Activated gamma-delta T cell treated with anti-CD3 and anti-CD28 coated beads, Interleukin-2, amount 50 U/mL, for 16 hours (primary cell): ENCODE results near the gene SEL1L.
A peak's percentile ranks its signal among the peaks of the same experiment; 100 is the strongest.
"Not testable (repeated sequence)": the region's sequence is repeated elsewhere in the genome, so short reads cannot be mapped to it uniquely, and the experiment has no call there.

Experiments
- DNase-seq: peaks from one replicate; pipeline ENCODE4 v3.0.0-alpha.2; 2020; ENCODE audit warnings: low read depth

Gene SEL1L

DNA sequence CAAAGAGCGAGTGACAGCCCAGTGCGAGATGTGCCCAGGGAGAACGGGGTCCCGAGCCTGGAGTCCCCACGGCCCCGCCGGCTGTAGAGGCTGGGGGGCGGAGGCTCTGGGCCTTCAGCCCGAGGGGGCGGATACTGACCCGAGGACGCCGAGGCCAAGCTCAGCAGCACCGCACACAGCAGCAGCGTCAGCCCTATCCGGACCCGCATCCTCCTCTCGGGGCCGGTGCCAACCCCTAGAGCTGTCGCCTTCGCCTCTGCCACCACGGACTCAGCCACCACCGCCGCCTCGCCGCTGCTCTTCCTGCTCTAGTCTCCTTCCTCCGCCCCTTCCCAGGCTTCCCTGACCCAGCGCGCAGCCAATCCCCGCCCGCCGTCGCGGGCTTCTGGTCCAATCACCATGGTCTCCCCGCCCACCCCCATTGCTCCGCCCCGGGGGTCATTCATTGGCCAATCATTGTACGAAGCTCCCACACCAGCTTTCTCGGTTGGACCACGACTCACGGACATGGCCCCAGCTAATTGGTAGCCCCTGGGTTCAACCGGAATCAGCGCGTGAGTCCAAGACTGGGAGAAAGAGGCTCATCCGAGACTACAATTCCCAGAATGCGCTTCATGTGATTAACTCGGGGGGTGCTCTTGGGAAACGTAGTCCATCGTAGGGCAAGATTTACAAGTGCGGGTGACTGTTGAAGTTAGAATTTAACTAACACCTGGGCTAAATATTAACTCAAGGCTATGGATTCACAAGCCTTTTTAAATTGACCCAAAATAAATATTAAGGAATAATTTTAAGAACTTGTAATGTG lies at the start of gene SEL1L:
SEL1L (minus strand) TSS at position 318 of the 808 bp plus-strand sequence; CDS start at position 209, 109 bp downstream.
- DNase-seq = peak; percentile 100

DNA sequence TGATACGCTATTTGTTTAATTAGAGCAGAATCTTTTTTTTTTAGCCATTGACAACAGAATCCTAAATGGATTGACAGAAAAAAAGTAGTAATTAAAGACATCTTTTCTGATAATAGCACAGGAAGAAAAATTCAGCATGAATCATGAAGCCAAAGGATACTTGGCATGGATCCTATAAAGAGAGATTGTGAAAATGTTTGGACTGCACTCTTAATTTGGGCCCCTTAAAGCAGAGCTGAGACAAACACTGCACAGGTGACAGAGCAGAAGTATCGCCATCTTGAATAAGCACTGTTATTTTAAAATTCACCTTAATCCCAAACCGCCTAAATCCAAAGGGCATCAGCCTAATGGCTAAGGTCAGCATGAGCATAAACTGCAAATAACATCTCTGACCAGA lies 48.8 kb upstream of the SEL1L start:
- no peak for DNase-seq

DNA sequence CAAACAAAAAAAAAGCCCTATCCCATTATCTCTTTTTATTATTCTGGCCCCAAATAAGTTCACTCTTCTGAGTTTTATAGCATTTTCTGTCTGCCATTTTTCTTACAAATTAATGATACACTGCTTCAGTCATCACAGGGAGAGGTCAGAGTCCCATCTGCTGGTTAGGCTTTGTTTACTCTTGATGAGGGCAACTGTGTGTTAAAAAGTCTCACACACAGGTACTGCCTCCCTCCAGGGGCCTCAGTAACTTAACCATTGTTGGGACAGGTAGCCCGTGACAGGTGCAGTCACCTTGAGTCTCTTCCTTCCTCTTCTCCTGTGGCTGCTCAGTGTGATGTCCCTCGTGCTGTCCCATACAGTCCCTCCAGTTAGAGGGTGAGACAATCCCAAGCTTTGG lies 45.5 kb upstream of the SEL1L start:
- no peak for DNase-seq

DNA sequence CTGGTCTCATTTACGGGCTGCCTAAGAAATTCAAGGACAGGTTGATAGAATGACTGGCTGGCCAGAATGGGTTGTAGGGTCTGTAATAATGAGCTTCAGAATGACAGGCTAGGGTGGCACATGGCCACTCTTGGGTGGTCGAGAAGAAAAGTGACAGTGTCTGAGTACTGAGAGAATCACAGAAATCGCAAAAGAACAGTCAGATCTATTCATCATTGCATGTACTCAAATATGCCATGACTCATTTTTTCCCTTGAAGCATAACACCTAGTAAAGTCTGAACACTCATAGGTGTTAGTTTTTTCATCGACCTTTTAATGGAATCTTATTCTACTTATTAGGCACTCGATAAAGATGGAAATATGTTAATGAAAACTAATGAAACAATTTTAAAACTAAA lies 37.8 kb upstream of the SEL1L start:
- DNase-seq = no peak

DNA sequence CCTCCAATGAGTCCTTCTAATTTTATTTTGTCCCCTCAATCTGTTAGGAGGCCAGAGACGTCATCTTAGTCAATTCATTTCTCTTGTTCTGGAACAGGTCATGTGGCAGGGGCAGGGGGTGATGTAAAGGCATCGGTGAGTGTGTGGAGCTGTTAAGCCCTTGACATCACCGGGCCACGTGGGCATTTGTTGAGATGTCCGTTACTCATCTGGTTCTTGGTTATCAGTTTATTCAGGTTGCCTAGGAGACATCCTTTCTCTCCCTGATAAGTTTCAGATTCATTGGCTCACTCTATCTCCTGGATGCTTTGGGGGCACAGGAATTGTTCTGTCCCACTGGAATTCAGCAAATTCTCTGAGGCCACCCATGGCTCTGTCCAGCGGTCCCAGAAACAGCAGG lies 33.6 kb upstream of the SEL1L start:
- no peak for DNase-seq

DNA sequence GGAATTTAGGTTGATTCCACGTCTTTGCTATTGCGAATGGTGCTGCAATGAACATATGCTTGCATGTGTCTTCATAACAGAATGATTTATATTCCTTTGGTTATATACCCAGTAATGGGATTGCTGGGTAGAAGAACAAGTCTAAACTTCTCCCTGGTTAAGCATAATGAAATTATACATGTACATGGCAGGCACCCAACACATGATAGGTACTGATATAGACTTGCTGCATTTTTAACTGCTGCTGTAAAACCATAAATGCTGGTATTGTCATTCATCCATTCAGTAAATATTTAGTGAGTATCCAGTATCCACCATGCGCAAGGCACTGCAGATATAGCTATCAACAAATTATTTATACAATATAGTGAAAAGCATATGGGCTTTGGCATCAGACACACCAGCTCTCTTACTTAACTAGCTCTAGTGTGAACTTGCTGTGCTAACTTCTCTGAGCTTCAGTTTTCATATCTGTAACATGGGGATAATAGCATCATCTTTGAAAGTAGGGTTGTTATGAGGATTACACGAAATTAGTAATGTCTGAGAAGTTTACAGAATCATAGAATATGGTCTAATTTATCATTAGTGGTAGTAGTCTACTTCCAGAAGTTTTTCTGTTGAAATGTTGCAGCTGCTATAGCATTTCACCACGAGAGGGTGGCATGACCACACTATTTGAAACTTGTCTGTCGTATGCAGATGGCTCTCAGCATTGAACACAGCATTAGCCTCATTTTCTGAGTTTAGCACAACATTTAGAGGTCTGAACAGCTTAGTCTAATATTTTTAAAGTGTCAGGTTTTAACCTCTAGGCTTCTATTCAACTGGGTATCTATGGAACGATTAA lies 32.0 kb upstream of the SEL1L start:
- DNase-seq = no peak

DNA sequence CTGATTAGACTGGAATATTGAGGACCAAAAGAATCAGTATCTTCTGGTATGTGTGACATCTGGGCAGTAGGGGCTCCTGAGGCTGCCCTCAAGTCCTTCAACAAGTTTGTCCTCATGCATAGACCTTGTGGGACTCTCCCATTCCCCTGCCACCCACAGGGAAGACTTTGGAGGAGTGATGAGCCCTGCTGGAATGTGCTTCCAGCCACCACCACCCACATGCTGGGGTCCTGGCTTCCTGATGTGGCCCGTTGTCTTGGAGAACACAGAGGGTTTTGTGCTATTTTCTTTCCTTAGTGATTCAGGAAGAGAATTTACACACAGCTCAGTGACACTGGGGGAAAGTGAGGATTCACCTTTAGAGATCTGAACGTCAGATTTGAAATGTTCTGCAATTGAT lies 29.2 kb upstream of the SEL1L start:
- no peak for DNase-seq

DNA sequence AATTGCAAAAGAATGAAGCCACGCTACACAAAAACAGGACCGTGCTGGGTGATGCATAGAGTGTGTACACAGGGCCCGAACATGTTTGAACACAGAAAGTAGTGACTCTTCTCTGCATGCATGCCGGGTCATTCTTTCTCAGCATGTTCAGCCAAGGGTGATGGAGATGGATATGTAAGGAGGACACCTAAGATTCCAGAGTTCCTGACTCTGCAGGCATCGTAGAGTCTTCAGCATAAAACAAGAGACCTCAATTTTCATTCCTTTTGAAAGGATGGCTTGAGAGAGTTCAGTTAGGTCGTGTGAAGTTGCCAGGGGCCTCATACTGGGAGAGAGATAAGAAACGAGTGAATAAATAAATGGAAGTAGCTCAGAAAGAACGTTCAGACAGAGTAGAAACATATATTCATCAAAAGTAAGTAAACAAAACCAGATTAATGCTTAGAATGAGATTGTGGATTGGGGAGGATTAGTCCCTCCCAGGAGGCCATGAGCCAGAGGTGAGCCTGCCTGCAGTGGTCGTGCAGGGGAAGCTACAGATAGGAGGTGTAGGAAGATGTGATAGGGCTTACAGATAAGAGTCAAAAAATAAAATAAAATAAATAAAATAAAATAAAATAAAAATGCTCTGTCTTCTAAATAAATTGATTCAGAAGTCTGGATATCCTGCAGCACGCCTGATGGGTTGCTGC lies 27.6 kb upstream of the SEL1L start:
- no peak for DNase-seq

DNA sequence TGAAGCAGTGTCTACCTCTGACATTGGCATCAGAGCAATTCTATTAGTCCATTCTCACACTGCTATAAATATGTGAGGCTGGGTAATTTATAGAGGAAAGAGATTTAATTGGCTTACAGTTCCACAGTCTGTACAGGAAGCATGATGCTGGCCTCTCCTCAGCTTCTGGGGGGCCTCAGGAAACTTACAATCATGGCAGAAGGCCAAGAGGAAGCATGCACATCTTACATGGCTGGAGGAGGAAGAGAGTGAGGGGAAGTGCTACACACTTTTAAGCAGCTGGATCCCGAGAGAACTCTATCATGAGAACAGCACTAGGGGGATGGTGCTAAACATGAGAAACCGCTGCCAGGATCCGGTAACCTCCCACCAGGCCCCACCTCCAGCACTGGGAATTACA lies 25.7 kb upstream of the SEL1L start:
- no peak for DNase-seq

DNA sequence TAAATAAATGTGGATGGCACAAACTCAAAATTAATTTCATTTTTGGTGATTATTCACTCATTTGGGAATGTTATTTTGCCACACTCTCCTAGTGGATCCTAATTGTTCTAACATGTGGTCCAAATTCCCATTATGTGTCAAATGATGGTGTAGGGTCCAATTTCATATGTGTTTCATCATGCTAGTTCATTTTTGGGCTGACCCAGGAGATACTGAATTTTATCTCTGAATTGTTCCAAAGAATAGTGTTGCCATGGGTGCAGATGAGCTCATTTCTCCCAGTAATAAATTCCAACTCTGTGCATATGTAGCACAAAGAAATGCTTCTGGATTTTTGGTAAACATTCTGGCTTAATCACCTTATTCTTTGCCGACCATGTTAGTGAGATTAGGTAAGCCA lies 23.5 kb upstream of the SEL1L start:
- DNase-seq = no peak

DNA sequence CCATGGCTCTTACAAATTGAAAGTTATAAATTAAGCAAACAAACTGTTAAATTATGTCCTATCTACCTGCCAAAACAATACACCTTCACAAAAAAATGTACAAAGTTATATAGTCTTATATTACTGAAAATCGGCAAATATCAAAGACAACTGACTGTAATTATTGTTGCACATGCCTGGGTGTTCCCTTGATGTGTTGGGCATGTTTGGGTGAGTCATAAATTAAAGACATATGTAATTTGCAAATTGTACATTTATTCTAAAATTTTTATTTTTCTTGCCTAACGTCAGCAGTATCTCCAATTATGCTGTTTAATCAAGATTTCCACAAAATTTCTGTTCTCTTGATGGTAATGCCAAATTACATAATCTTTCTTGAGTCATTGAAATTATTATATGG lies 22.0 kb upstream of the SEL1L start:
- DNase-seq = no peak

DNA sequence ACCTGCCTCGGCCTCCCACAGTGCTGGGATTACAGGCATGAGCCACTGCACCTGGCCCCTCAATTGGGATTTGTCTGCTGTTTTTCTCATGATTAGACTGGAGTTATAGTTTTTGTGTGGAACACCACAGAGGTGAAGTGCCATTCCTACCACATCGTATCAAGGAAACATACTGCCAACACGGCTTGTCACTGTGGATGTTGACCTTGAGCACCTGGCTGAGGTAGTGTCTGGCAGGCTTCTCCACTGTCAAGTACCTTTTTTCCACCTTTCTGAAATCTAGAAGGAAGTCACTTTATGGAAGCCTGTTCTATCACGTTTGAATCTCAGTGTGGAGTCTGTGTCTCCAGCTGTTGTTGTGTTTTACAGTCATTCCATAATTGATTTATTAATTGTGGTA lies 21.4 kb upstream of the SEL1L start:
- DNase-seq = no peak

DNA sequence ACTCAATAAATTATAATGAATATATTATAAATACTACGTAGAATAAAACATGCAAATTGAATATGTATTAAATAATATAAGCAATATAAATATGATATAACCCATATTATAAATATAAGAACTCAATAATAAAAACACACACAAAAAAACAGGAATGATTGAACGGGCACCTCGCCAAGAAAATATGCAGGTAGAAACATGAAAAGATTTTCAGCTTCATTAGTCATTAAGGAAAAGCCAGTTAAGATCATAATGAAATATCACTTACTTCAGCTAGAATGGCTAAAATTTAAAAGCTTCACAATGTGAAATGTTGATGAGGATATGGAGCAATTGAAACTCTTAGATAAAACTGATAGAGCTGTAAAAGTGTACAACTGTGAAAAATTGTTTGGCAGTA lies 17.8 kb upstream of the SEL1L start:
- DNase-seq = no peak

DNA sequence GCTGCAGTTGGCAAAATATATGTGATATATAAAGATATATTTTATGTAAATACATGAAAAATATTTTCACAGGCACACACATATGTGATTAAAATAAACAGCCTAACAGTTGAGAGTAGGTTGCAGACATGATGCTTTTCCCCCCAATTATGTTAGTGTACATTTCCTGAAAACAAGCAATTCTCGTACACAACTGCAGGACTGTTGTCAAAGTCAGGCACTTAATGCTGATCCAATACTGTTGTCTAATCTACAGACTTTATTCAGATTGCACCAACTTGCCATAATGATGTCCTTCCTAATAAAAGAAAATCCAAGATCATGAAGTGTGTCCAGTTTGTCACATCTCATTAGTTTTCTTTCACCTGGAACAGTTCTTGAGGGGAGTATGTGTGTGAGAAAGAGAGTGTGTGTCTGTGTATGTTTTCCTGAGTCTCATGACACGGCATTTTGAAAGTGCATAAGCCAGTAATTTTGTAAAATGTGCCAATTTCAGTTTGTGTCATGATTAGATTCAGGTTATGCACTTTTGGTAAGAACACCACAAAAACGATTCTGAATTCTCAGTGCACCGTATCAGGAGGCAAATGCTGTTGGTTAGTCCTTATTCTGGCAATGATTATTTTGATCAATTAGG lies 16.5 kb upstream of the SEL1L start:
- DNase-seq = no peak

DNA sequence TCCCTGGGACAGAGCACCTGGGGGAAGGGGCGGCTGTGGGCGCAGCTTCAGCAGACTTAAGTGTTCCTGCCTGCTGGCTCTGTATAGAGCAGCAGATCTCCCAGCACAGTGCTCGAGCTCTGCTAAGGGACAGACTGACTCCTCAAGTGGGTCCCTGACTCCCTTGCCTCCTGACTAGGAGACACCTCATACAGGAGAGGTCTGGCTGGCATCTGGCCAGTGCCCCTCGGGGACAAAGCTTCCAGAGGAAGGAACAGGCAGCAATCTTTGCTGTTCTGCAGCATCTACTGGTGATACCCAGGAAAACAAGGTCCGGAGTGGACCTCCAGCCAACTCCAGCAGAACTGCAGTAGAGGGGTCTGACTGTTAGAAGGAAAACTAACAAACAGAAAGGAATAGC lies 7.6 kb upstream of the SEL1L start:
- not testable (repeated sequence) for DNase-seq

DNA sequence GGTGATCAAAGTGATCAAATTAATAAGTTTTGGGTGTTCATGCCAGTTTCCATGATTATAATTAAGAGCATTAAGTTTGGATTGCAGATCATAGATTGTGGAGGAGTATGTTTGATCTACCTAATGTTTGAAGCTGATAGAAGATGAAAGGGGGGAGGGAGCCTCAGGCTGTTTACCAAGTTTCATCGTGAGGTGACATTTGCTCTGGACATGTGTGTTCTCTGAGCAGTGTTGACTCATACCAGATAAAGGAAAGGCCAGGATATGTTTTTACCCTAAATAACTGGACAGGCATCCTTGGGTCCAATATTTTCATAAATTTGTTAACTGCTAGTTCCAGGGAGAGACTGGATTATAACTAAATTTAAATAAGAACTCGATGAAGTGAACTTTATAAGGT lies 3.5 kb upstream of the SEL1L start:
- no peak for DNase-seq

DNA sequence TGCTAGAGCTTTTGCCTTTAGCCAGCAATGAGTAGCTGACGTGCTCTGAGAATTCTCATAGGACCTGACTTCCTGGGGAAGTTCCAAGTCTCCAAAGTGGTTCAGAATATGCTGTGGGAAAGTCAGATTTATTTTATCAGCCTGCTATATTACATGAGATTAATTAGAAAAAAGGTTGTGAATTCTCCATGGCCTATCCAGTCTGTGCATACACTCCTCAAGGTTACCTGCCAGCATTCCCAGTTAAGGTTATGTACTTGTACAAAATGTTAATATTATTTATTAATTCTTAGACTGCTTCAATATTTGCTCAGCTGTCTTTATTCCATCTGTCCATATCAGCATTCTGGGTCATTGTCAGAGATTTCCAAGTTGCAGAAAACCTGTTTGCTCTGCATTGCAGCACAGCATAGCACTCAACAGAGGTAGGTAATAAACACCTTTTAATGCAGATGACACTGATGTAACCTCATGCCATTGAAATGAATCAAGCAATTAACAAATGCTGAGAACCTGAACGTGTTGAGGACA lies 2.7 kb upstream of the SEL1L start:
- no peak for DNase-seq

DNA sequence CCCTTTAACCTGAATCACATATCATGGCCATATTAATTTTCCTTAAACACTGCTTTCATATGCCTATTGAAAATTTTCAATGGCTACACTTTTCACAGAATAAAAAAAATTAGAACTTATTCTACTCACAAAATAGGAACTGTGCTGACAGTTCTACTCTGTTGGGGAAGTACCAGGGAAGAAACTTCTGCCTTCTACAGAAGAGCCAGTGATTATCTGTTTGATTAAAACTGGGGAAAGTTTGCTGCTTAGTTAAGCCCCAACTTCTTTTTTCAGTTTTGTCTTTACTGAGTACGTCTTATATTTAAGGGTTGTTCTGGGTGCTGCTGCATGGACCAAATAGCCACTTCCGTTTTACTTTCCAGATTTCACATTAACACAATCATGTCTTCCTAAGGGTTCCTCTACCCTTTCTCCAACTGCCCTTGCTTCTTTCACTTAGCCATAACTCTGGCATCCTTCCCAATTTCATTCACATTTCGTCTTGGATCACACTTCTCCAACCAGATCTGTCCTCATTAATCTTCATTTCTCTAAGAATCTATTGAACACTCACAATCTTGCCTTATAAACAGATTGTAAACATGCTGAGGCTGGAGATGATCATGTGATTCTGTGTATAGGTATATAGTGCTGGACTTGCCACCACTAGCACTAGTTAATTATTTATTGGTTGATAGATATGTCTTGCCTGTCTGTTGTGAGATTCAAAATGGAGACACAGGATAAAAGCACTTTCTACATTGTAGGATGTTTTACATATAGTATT lies 1.9 kb upstream of the SEL1L start:
- DNase-seq = no peak

DNA sequence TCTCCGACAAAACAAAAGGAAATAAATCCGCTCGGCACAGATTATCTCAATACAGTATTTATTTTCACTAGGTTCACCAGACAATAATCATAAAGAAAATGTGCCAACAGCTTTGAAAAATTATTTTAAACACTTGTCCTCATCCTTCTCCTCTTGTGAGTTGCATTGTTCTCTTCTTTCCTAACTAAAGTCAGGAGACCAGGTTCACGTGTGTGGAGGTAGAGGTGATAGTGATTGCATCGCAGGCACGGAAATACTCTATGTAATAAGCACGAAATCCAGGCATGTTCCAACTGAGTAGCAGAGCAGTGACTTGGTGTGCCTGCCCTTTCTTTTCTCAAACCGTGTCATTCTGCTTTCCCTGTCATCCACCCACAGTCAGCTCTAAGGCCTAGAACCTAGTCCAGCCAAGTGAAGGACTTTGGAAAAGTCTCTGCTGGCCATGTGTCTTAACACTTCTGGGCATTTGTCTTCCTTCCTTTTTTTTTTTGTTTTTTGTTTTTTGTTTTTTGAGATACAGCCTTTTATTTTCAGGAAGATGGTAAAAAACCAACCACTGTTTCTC lies 939 bp upstream of the SEL1L start:
- DNase-seq = no peak

DNA sequence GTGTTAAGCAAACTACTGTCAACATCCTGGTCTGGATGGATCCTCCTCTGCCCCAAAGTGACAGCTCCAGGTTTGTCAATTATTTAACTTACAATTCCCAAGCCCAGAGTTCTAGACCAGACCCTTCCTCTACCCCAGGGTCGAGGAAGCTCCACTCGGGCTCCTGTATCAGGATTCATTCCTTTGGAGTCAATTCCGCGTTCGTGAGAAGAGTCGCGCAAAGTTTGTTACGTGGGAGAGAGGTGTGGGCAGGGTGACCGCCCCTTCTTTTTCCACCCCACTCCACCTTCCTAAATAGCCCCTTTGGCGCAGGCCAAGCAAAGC lies 479 bp downstream of the SEL1L start:
- DNase-seq = no peak

DNA sequence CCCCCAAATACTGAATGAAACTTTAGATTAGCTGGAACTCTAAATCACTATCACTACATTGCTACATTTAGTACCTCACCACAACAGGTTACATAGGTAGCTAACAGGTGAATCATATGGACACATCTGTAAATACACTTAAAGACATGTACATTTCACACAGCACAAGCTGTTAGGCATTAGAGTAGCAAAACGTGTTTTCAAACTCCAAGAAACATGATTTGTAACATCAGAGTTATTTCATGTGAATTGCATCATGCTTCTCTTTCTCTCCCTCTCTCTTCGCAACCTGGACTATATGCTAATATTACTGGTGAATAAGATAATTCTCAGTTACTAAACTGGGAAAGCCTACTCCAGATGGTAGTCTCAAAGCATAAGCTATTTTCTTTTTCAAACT lies 4.3 kb downstream of the SEL1L start:
- no peak for DNase-seq
